Gastroesophageal sphincter (tissue), 4 donors: ENCODE data around the gene RERE. TPM values are rescaled to one million over a fixed set of nuclear protein-coding genes. Genes with fewer than 3 reads are reported as not detected.
A peak's percentile ranks its signal among the peaks of the same experiment; 100 is the strongest.

Source experiments
- ATAC-seq: fragments of 150-250 bp; one replicate; pipeline ENCODE4 v1.9.1; 2016; ENCODE audit warnings: mild to moderate bottlenecking, moderate library complexity
- H3K27ac ChIP-seq, 4 donors: fragments of 200-600 bp; sonication (generic) in 3 of 4; 1 replicate in 3 of 4; 2 replicates in 1 of 4; pipeline ENCODE4 v1.5.1; 2016 to 2019
- H3K27me3 ChIP-seq: fragments of 200-600 bp; sonication (generic); one replicate; pipeline ENCODE4 v1.5.1; 2019
- H3K36me3 ChIP-seq, 2 donors: fragments of 200-600 bp; sonication (generic); one replicate each; pipeline ENCODE4 v1.5.1; 2019; ENCODE audit warnings: control low read depth in 1 of 2
- H3K4me1 ChIP-seq, 3 donors: fragments of 200-600 bp; sonication (generic); 1 replicate in 2 of 3; 2 replicates in 1 of 3; pipeline ENCODE4 v1.5.1; 2016 to 2019; ENCODE audit warnings: control low read depth in 2 of 3
- H3K4me3 ChIP-seq, 2 donors: fragments of 200-600 bp; sonication (generic); one replicate each; pipeline ENCODE4 v1.5.1; 2019; ENCODE audit warnings: mild to moderate bottlenecking in 1 of 2, moderate library complexity in 1 of 2
- H3K9me3 ChIP-seq, 3 donors: fragments of 200-600 bp; sonication (generic); one replicate each; pipeline ENCODE4 v1.5.1; 2017 to 2019; ENCODE audit warnings: control low read depth in 2 of 3
- EP300 ChIP-seq: sonication (generic); formaldehyde crosslinking; IDR thresholded peaks from one replicate; pipeline ENCODE4 v1.6.1; 2017; ENCODE audit warnings: antibody characterized with exemption, mild to moderate bottlenecking
- POLR2A ChIP-seq, 2 donors: fragments of 450-650 bp; IDR thresholded peaks; one replicate each; pipeline ENCODE4 v1.6.1; 2017; ENCODE audit warnings: antibody characterized with exemption in 2 of 2, mild to moderate bottlenecking in 2 of 2, moderate library complexity in 1 of 2
- POLR2AphosphoS5 ChIP-seq: sonication (generic); formaldehyde crosslinking; IDR thresholded peaks from one replicate; pipeline ENCODE4 v1.6.1; 2017; ENCODE audit warnings: antibody characterized with exemption
- WGBS, 2 donors: methylation state at CpG; one replicate each; pipeline ENCODE4 v1.1.5; 2018; ENCODE audit warnings: low coverage in 1 of 2; 5-methylcytosine and 5-hydroxymethylcytosine counted together
- total RNA-seq, 4 donors: library from RNA; depleted of rRNA; stranded (reverse); fragments of >200 nt; gene quantifications; one replicate each; pipeline ENCODE4 v1.1.0, GENCODE V29; 2016
- TF ChIP-seq, protein P1 (sequence below), 4 experiments: fragments of 200-600 bp in 2 of 4; fragments of 450-650 bp in 2 of 4; sonication (generic) in 1 of 4; IDR thresholded peaks; one replicate each; pipeline ENCODE4 v1.5.1; 2017 to 2019; ENCODE audit warnings: antibody characterized with exemption in 4 of 4, mild to moderate bottlenecking in 2 of 4, moderate library complexity in 2 of 4

Gene RERE
- total RNA-seq, 4 donors from 2014 or later, result 112 to 212 (median 139) TPM

DNA sequence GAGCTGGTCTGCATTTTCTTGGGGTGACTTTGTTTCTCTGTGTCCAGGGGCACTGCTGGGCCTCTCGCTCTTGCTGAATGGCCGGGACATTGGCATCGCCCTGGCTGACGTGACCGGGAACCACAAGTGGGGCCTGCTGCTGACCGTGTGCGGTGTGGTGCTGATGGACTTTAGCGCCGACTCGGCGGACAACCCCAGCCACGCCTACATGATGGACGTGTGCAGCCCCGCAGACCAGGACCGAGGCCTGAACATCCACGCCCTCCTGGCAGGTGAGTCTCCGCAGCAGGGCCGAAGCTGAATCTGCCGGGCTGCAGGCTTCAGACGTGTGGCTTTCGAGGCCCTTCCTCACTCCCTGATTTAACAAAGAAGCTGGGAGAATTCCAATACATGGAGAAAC lies 491.7 kb downstream of the RERE start:
- TF ChIP-seq, protein P1, sequence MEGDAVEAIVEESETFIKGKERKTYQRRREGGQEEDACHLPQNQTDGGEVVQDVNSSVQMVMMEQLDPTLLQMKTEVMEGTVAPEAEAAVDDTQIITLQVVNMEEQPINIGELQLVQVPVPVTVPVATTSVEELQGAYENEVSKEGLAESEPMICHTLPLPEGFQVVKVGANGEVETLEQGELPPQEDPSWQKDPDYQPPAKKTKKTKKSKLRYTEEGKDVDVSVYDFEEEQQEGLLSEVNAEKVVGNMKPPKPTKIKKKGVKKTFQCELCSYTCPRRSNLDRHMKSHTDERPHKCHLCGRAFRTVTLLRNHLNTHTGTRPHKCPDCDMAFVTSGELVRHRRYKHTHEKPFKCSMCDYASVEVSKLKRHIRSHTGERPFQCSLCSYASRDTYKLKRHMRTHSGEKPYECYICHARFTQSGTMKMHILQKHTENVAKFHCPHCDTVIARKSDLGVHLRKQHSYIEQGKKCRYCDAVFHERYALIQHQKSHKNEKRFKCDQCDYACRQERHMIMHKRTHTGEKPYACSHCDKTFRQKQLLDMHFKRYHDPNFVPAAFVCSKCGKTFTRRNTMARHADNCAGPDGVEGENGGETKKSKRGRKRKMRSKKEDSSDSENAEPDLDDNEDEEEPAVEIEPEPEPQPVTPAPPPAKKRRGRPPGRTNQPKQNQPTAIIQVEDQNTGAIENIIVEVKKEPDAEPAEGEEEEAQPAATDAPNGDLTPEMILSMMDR (IDR thresholded peaks at IDR 0.05), result no peak
- no peak for TF ChIP-seq POLR2A (IDR thresholded peaks at IDR 0.05)
- no peak for TF ChIP-seq EP300
- TF ChIP-seq POLR2AphosphoS5, result no peak

DNA sequence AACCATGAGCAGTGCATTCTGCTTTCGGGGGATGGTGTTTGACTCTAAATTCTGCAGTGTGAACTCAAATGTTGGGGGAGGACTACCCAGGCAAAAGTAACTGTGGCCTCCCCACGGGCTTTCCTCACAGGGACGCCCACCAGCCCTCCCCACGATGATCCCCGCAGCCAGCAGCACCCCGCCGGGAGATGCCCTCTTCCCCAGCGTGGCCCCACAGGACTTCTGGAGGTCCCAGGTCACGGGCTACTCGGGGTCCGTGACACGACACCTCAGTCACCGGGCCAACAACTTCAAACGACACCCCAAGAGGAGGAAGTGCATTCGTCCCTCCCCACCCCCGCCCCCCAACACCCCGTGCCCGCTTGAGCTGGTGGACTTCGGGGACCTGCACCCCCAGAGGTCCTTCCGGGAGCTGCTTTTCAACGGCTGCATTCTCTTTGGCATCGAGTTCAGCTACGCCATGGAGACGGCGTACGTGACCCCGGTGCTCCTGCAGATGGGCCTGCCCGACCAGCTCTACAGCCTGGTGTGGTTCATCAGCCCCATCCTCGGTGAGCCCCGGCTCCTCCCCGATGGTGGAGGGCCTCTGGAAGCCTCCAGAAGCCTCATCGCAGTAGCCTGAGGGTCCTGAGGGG lies 493.1 kb downstream of the RERE start:
- Histone ChIP-seq H3K9me3 (no peaks in the 10 kb centered on the region), H3K27me3 (no peaks in the 10 kb centered on the region), H3K27ac (no peak overlapping the region), H3K4me3 (no peak overlapping the region), H3K36me3 (peaks cover 0 to 48% of the 10 kb centered on the region in 2 donors), H3K4me1 (peaks cover 0 to 2% (median 0%) of the 10 kb centered on the region in 3 donors)
- WGBS, 2 donors, result 80% methylated on average over 3 of the region's 32 CpGs; no CpG with 5 or more reads in 1 of the 2 donors
- TF ChIP-seq EP300 (no peak), POLR2A (IDR thresholded peaks at IDR 0.05) (no peak), POLR2AphosphoS5 (no peak)
- TF ChIP-seq, protein P1 (IDR thresholded peaks at IDR 0.05), result no peak
- ATAC-seq, result no peak

More for the DNA sequence above, 491.7 kb downstream of the RERE start:
- Histone ChIP-seq H3K36me3 (peaks cover 0 to 59% of the 10 kb centered on the region in 2 donors), H3K27ac (no peak overlapping the region), H3K4me3 (no peak overlapping the region), H3K27me3 (no peaks in the 10 kb centered on the region), H3K9me3 (no peaks in the 10 kb centered on the region), H3K4me1 (no peaks in the 10 kb centered on the region)
- 100% methylated on average over 2 of the region's 21 CpGs; no CpG with 5 or more reads in 1 of the 2 donors for WGBS, 2 donors
- ATAC-seq, result no peak

DNA sequence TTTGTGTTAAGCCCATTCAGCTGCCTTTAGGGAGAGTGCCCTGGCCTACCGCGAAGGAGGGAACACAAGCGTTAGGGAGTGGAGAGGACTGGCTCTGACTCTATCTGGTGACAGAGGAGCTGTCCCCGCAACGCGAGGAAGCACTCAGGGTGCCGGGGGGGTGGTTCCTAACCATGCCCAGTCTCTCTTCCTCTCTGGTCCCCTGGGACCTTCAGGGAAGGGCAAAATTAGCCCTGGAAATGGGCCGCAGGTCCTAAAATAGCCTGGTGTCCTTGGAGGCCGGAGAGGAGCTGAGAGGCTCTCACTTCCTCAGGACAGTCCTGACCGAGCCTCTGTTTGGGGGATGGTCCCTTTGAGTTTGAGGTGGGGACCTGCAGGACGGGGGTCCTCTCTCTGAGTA lies 493.7 kb downstream of the RERE start:
- H3K27ac ChIP-seq, result no peak overlapping the region
- peak; percentile 37 for ATAC-seq
- peaks cover 0 to 44% of the 10 kb centered on the region in 2 donors for H3K36me3 ChIP-seq
- WGBS, 2 donors, result 65% methylated on average over 7 of the region's 11 CpGs; no CpG with 5 or more reads in 1 of the 2 donors
- TF ChIP-seq, protein P1 (IDR thresholded peaks at IDR 0.05), result no peak
- TF ChIP-seq POLR2AphosphoS5 (no peak), POLR2A (IDR thresholded peaks at IDR 0.05) (no peak), EP300 (no peak)
- no peak overlapping the region for H3K4me3 ChIP-seq
- H3K4me1 ChIP-seq, result peaks cover 0 to 8% (median 5%) of the 10 kb centered on the region in 3 donors
- H3K9me3 ChIP-seq, result no peaks in the 10 kb centered on the region
- no peaks in the 10 kb centered on the region for H3K27me3 ChIP-seq

DNA sequence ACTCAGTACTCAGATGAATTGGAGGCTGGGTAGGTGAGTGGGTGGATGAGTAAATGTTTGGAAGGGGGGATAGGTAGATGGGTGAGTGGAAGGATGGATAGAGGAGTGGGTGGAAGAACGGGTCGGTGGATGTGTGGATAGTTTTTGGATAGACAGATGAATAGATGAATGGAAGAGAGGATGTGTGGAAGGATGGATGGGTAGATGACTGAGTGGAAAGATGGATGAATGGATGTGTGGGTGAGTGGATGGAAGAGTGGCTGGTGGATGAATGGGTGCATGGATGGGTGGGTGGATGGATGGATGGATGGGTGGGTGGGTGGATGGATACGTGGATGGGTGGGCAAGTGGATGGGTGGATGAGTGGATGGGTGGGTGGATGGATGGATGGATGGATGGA lies 495.8 kb downstream of the RERE start:
- H3K4me3 ChIP-seq, result no peak overlapping the region
- no peaks in the 10 kb centered on the region for H3K27me3 ChIP-seq
- H3K4me1 ChIP-seq, result peaks cover 0 to 25% (median 13%) of the 10 kb centered on the region in 3 donors
- 90 to 100% methylated on average over 3 of the region's 3 CpGs for WGBS, 2 donors
- H3K27ac ChIP-seq, result no peak overlapping the region
- TF ChIP-seq EP300 (no peak), POLR2AphosphoS5 (no peak), POLR2A (IDR thresholded peaks at IDR 0.05) (no peak)
- TF ChIP-seq, protein P1 (IDR thresholded peaks at IDR 0.05), result no peak
- H3K9me3 ChIP-seq, result no peaks in the 10 kb centered on the region
- no peak for ATAC-seq
- H3K36me3 ChIP-seq, result peaks cover 0 to 25% of the 10 kb centered on the region in 2 donors

DNA sequence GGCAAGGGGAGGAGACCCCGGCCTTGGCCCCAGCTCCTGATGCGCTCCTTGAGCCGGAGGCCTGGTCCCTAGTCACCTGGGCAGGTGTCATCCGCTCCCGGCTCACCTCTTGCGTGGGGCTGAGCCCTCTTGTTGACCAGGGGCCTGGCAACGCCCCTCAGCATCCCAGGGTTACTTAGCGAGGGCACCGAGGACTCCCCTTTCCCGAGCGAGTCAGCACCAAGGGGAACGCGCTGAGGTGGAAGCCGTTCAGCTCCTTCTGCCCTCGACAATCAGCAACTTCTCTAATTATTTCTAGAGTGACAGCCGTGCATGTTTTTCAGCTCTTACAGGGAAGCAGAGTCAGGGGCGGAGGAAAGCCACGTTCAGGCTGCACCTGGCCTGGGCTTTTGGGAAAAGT lies 499.0 kb downstream of the RERE start:
- peak; percentile 2 for ATAC-seq
- no peaks in the 10 kb centered on the region for H3K36me3 ChIP-seq
- TF ChIP-seq EP300 (no peak), POLR2A (IDR thresholded peaks at IDR 0.05) (no peak), POLR2AphosphoS5 (no peak)
- TF ChIP-seq, protein P1 (IDR thresholded peaks at IDR 0.05), result no peak
- no peaks in the 10 kb centered on the region for H3K27me3 ChIP-seq
- peaks cover 0 to 44% (median 21%) of the 10 kb centered on the region in 3 donors for H3K4me1 ChIP-seq
- H3K9me3 ChIP-seq, result no peaks in the 10 kb centered on the region
- H3K4me3 ChIP-seq, result peak overlapping the region; percentile 49 to 65
- peak overlapping the region; percentile 2 to 85 (median 68) for H3K27ac ChIP-seq
- 80% methylated on average over 1 of the region's 18 CpGs; no CpG with 5 or more reads in 1 of the 2 donors for WGBS, 2 donors
